Fibroblast of lung (primary cell): ENCODE results near the gene CLEC4E.
"Not testable (repeated sequence)": the region's sequence is repeated elsewhere in the genome, so short reads cannot be mapped to it uniquely, and the experiment has no call there.

Experiments used
- EZH2 ChIP-seq: IDR thresholded peaks from 2 replicates; pipeline ENCODE4 v1.5.1; 2012; ENCODE audit warnings: low read length, control low read depth, mild to moderate bottlenecking; ENCODE audit errors: missing control alignments
- TF ChIP-seq, protein P1 (sequence below), 2 donors: IDR thresholded peaks in 1 of 2; conservative IDR thresholded peaks in 1 of 2; 1 replicate in 1 of 2; 2 replicates in 1 of 2; pipeline ENCODE4 v1.5.1; 2011 to 2012; ENCODE audit warnings: low read length in 2 of 2, control low read depth in 1 of 2, inconsistent platforms in 1 of 2, low read depth in 1 of 2, mild to moderate bottlenecking in 1 of 2

- TF ChIP-seq, protein P1, sequence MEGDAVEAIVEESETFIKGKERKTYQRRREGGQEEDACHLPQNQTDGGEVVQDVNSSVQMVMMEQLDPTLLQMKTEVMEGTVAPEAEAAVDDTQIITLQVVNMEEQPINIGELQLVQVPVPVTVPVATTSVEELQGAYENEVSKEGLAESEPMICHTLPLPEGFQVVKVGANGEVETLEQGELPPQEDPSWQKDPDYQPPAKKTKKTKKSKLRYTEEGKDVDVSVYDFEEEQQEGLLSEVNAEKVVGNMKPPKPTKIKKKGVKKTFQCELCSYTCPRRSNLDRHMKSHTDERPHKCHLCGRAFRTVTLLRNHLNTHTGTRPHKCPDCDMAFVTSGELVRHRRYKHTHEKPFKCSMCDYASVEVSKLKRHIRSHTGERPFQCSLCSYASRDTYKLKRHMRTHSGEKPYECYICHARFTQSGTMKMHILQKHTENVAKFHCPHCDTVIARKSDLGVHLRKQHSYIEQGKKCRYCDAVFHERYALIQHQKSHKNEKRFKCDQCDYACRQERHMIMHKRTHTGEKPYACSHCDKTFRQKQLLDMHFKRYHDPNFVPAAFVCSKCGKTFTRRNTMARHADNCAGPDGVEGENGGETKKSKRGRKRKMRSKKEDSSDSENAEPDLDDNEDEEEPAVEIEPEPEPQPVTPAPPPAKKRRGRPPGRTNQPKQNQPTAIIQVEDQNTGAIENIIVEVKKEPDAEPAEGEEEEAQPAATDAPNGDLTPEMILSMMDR (conservative IDR thresholded peaks at IDR 0.05 in 1 of 2, IDR thresholded peaks at IDR 0.05 in 1 of 2; ENCODE audit: low read depth in 1 of 2, low read length in 2 of 2): not testable (repeated sequence)
- TF ChIP-seq EZH2: not testable (repeated sequence)
Observed at GRCh38 chr12:8496074-8496473, 44.6 kb downstream of the CLEC4E start.
